Measurements from ENCODE around the gene AFG1L. TPM values are rescaled to one million over a fixed set of nuclear protein-coding genes. Genes with fewer than 3 reads are reported as not detected.

AFG1L gene
- total and polyA plus RNA-seq, 2 experiments from 2014 or later: 4.1 to 8.7 TPM

GRCh38 chr6:108524528-108525248, 229.8 kb downstream of the AFG1L start:
- TF ChIP-seq ZNF114 (CRISPR knock-in tag; IDR thresholded peaks at IDR 0.05): peak; percentile 53; the same call in 1 of the 2 replicates
- TF ChIP-seq EZH2phosphoT487 (IDR thresholded peaks at IDR 0.05; ENCODE audit: unreplicated experiment): no peak
- no peak for TF ChIP-seq ZNF462 (CRISPR knock-in tag; IDR thresholded peaks at IDR 0.05)
- ATAC-seq (peak; percentile 54), DNase-seq (ENCODE audit: low spot score) (peak; percentile 69)
- H3K4me3 ChIP-seq: no peak overlapping the region
- H3K4me1 ChIP-seq (ENCODE audit: insufficient read depth): peaks cover 7% of the 10 kb centered on the region; the same call in 1 of the 2 replicates
- 0 out of 2 replicates have a peak overlapping the region, but pooled peaks have one; percentile 15 for H3K4me2 ChIP-seq
- H3K79me2 ChIP-seq (replicated peaks; ENCODE audit: insufficient read depth): no peaks in the 10 kb centered on the region
- peak overlapping the region; percentile 9; the same call in 1 of the 2 replicates for H3K27ac ChIP-seq (ENCODE audit: low read depth)
- no peak overlapping the region for H2AFZ ChIP-seq
- no peaks in the 10 kb centered on the region for H3F3A ChIP-seq (replicated peaks; ENCODE audit: low read depth)
- H3K27ac Mint-ChIP-seq: no peak overlapping the region
- H3K4me1 Mint-ChIP-seq: peaks cover 11% of the 10 kb centered on the region
- 0 out of 3 replicates have a peak overlapping the region, but pooled peaks have one; percentile 4 for H3K4me3 Mint-ChIP-seq
- H3K36me3 ChIP-seq (ENCODE audit: insufficient read depth): no peaks in the 10 kb centered on the region
- H3K9me2 ChIP-seq (ENCODE audit: insufficient read depth): no peaks in the 10 kb centered on the region
- no peaks in the 10 kb centered on the region for H4K20me1 ChIP-seq (replicated peaks; ENCODE audit: insufficient read depth)
- H3K9me3 Mint-ChIP-seq: no peaks in the 10 kb centered on the region
- H3K27me3 ChIP-seq (ENCODE audit: insufficient read depth): no peaks in the 10 kb centered on the region
- H3K27me3 Mint-ChIP-seq (ENCODE audit: insufficient read depth, low read depth, poor library complexity): peaks cover 2% of the 10 kb centered on the region
- no peaks in the 10 kb centered on the region for H3K36me3 Mint-ChIP-seq (ENCODE audit: low read depth)

GRCh38 chr6:108526739-108527174, 231.9 kb downstream of the AFG1L start:
- TF ChIP-seq CREB1 (CRISPR knock-in tag; IDR thresholded peaks at IDR 0.05; ENCODE audit: low read depth) (no peak), CTCF (conservative IDR thresholded peaks at IDR 0.05; ENCODE audit: low read depth in 2 of 2) (peak; percentile 76 to 92)
- Histone ChIP-seq H3K27ac (ENCODE audit: low read depth) (no peak overlapping the region), H3K9me2 (ENCODE audit: insufficient read depth) (no peaks in the 10 kb centered on the region), H3K27me3 (ENCODE audit: insufficient read depth) (no peaks in the 10 kb centered on the region), H3F3A (replicated peaks; ENCODE audit: low read depth) (no peaks in the 10 kb centered on the region), H3K4me3 (no peak overlapping the region), H3K79me2 (replicated peaks; ENCODE audit: insufficient read depth) (no peaks in the 10 kb centered on the region), H3K36me3 (ENCODE audit: insufficient read depth) (no peaks in the 10 kb centered on the region), H2AFZ (no peak overlapping the region), H3K4me1 (ENCODE audit: insufficient read depth) (peaks cover 7% of the 10 kb centered on the region; the same call in 1 of the 2 replicates), H4K20me1 (replicated peaks; ENCODE audit: insufficient read depth) (no peaks in the 10 kb centered on the region), H3K4me2 (no peak overlapping the region)
- Mint-ChIP-seq H3K27ac (no peak overlapping the region), H3K36me3 (ENCODE audit: low read depth) (no peaks in the 10 kb centered on the region), H3K9me3 (no peaks in the 10 kb centered on the region), H3K4me1 (peaks cover 11% of the 10 kb centered on the region), H3K4me3 (no peak overlapping the region), H3K27me3 (ENCODE audit: insufficient read depth, low read depth, poor library complexity) (peaks cover 2% of the 10 kb centered on the region)
- peak; percentile 80 for DNase-seq (ENCODE audit: low spot score)
- peak; percentile 74 for ATAC-seq

All from GM23338 (cell line).